ENCODE data around the gene LMBR1.

Gene LMBR1

GRCh38 chr7:156759143-156759542 is 133.8 kb downstream of the LMBR1 start:
- Mint-ChIP-seq H3K9me3 (peaks cover 14% of the 10 kb centered on the region), H3K4me3 (no peak overlapping the region), H3K27ac (no peak overlapping the region), H3K36me3 (ENCODE audit: low read depth) (peaks cover 27% of the 10 kb centered on the region), H3K4me1 (ENCODE audit: low read depth) (no peaks in the 10 kb centered on the region), H3K27me3 (ENCODE audit: low read depth) (no peaks in the 10 kb centered on the region)

GRCh38 chr7:156754201-156754600 is 138.8 kb downstream of the LMBR1 start:
- Mint-ChIP-seq H3K4me1 (ENCODE audit: low read depth) (no peaks in the 10 kb centered on the region), H3K36me3 (ENCODE audit: low read depth) (peaks cover 16% of the 10 kb centered on the region), H3K9me3 (peaks cover 4% of the 10 kb centered on the region), H3K4me3 (no peak overlapping the region), H3K27me3 (ENCODE audit: low read depth) (no peaks in the 10 kb centered on the region), H3K27ac (peak overlapping the region; percentile 57)

- Mint-ChIP-seq H3K36me3 (ENCODE audit: low read depth) (peaks cover 13% of the 10 kb centered on the region), H3K27ac (no peak overlapping the region), H3K27me3 (ENCODE audit: low read depth) (no peaks in the 10 kb centered on the region), H3K4me3 (no peak overlapping the region), H3K4me1 (ENCODE audit: low read depth) (no peaks in the 10 kb centered on the region), H3K9me3 (no peaks in the 10 kb centered on the region)
Measured at GRCh38 chr7:156753630-156754029, 139.4 kb downstream of the LMBR1 start.

GRCh38 chr7:156753229-156753560 is 139.8 kb downstream of the LMBR1 start:
- Mint-ChIP-seq H3K4me1 (ENCODE audit: low read depth) (no peaks in the 10 kb centered on the region), H3K27me3 (ENCODE audit: low read depth) (no peaks in the 10 kb centered on the region), H3K9me3 (no peaks in the 10 kb centered on the region), H3K4me3 (no peak overlapping the region), H3K27ac (no peak overlapping the region), H3K36me3 (ENCODE audit: low read depth) (peaks cover 12% of the 10 kb centered on the region)

GRCh38 chr7:156752367-156753228 is 140.4 kb downstream of the LMBR1 start:
- H3K4me3 Mint-ChIP-seq = no peak overlapping the region
- H3K27ac Mint-ChIP-seq = no peak overlapping the region
- H3K4me1 Mint-ChIP-seq (ENCODE audit: low read depth) = no peaks in the 10 kb centered on the region
- H3K36me3 Mint-ChIP-seq (ENCODE audit: low read depth) = peaks cover 12% of the 10 kb centered on the region
- H3K9me3 Mint-ChIP-seq = no peaks in the 10 kb centered on the region
- H3K27me3 Mint-ChIP-seq (ENCODE audit: low read depth) = no peaks in the 10 kb centered on the region

- H3K4me1 Mint-ChIP-seq (ENCODE audit: low read depth) = no peaks in the 10 kb centered on the region
- peaks cover 12% of the 10 kb centered on the region for H3K36me3 Mint-ChIP-seq (ENCODE audit: low read depth)
- peak overlapping the region; percentile 16 for H3K4me3 Mint-ChIP-seq
- peak overlapping the region; percentile 58 for H3K27ac Mint-ChIP-seq
- H3K27me3 Mint-ChIP-seq (ENCODE audit: low read depth) = no peaks in the 10 kb centered on the region
- H3K9me3 Mint-ChIP-seq = no peaks in the 10 kb centered on the region
Measured at GRCh38 chr7:156751319-156751718, 141.7 kb downstream of the LMBR1 start.

GRCh38 chr7:156747718-156748117 is 145.3 kb downstream of the LMBR1 start:
- H3K4me1 Mint-ChIP-seq (ENCODE audit: low read depth) = no peaks in the 10 kb centered on the region
- no peaks in the 10 kb centered on the region for H3K27me3 Mint-ChIP-seq (ENCODE audit: low read depth)
- peaks cover 7% of the 10 kb centered on the region for H3K36me3 Mint-ChIP-seq (ENCODE audit: low read depth)
- H3K27ac Mint-ChIP-seq = no peak overlapping the region
- no peaks in the 10 kb centered on the region for H3K9me3 Mint-ChIP-seq
- H3K4me3 Mint-ChIP-seq = no peak overlapping the region

GRCh38 chr7:156746891-156747290 is 146.1 kb downstream of the LMBR1 start:
- Mint-ChIP-seq H3K9me3 (peaks cover 2% of the 10 kb centered on the region), H3K36me3 (ENCODE audit: low read depth) (peaks cover 11% of the 10 kb centered on the region), H3K4me1 (ENCODE audit: low read depth) (no peaks in the 10 kb centered on the region), H3K27me3 (ENCODE audit: low read depth) (no peaks in the 10 kb centered on the region), H3K27ac (no peak overlapping the region), H3K4me3 (no peak overlapping the region)

- H3K27me3 Mint-ChIP-seq (ENCODE audit: low read depth) = no peaks in the 10 kb centered on the region
- H3K9me3 Mint-ChIP-seq = peaks cover 21% of the 10 kb centered on the region
- no peak overlapping the region for H3K4me3 Mint-ChIP-seq
- peaks cover 25% of the 10 kb centered on the region for H3K36me3 Mint-ChIP-seq (ENCODE audit: low read depth)
- no peak overlapping the region for H3K27ac Mint-ChIP-seq
- no peaks in the 10 kb centered on the region for H3K4me1 Mint-ChIP-seq (ENCODE audit: low read depth)
Measured at GRCh38 chr7:156739596-156739995, 153.4 kb downstream of the LMBR1 start.

- no peaks in the 10 kb centered on the region for H3K27me3 Mint-ChIP-seq (ENCODE audit: low read depth)
- no peak overlapping the region for H3K27ac Mint-ChIP-seq
- H3K36me3 Mint-ChIP-seq (ENCODE audit: low read depth) = peaks cover 43% of the 10 kb centered on the region
- no peak overlapping the region for H3K4me3 Mint-ChIP-seq
- H3K4me1 Mint-ChIP-seq (ENCODE audit: low read depth) = no peaks in the 10 kb centered on the region
- peaks cover 28% of the 10 kb centered on the region for H3K9me3 Mint-ChIP-seq
Measured at GRCh38 chr7:156735851-156736250, 157.1 kb downstream of the LMBR1 start.

GRCh38 chr7:156733638-156734037 is 159.3 kb downstream of the LMBR1 start:
- no peak overlapping the region for H3K4me3 Mint-ChIP-seq
- H3K36me3 Mint-ChIP-seq (ENCODE audit: low read depth) = peaks cover 43% of the 10 kb centered on the region
- H3K4me1 Mint-ChIP-seq (ENCODE audit: low read depth) = no peaks in the 10 kb centered on the region
- H3K27ac Mint-ChIP-seq = no peak overlapping the region
- peaks cover 26% of the 10 kb centered on the region for H3K9me3 Mint-ChIP-seq
- H3K27me3 Mint-ChIP-seq (ENCODE audit: low read depth) = no peaks in the 10 kb centered on the region

- Mint-ChIP-seq H3K9me3 (peaks cover 26% of the 10 kb centered on the region), H3K4me1 (ENCODE audit: low read depth) (peaks cover 2% of the 10 kb centered on the region), H3K27ac (no peak overlapping the region), H3K27me3 (ENCODE audit: low read depth) (no peaks in the 10 kb centered on the region), H3K36me3 (ENCODE audit: low read depth) (peaks cover 46% of the 10 kb centered on the region), H3K4me3 (no peak overlapping the region)
Measured at GRCh38 chr7:156732091-156732625, 160.8 kb downstream of the LMBR1 start.

- no peak overlapping the region for H3K27ac Mint-ChIP-seq
- no peaks in the 10 kb centered on the region for H3K27me3 Mint-ChIP-seq (ENCODE audit: low read depth)
- H3K4me3 Mint-ChIP-seq = no peak overlapping the region
- H3K9me3 Mint-ChIP-seq = peaks cover 26% of the 10 kb centered on the region
- H3K4me1 Mint-ChIP-seq (ENCODE audit: low read depth) = peaks cover 2% of the 10 kb centered on the region
- H3K36me3 Mint-ChIP-seq (ENCODE audit: low read depth) = peaks cover 43% of the 10 kb centered on the region
Measured at GRCh38 chr7:156731651-156732050, 161.3 kb downstream of the LMBR1 start.

- H3K9me3 Mint-ChIP-seq = no peaks in the 10 kb centered on the region
- H3K27ac Mint-ChIP-seq = no peak overlapping the region
- H3K4me3 Mint-ChIP-seq = no peak overlapping the region
- H3K27me3 Mint-ChIP-seq (ENCODE audit: low read depth) = no peaks in the 10 kb centered on the region
- H3K36me3 Mint-ChIP-seq (ENCODE audit: low read depth) = peaks cover 4% of the 10 kb centered on the region
- H3K4me1 Mint-ChIP-seq (ENCODE audit: low read depth) = peaks cover 2% of the 10 kb centered on the region
Measured at GRCh38 chr7:156725936-156726335, 167.0 kb downstream of the LMBR1 start.

GRCh38 chr7:156725073-156725472 is 167.9 kb downstream of the LMBR1 start:
- Mint-ChIP-seq H3K9me3 (no peaks in the 10 kb centered on the region), H3K36me3 (ENCODE audit: low read depth) (peaks cover 6% of the 10 kb centered on the region), H3K27ac (no peak overlapping the region), H3K27me3 (ENCODE audit: low read depth) (no peaks in the 10 kb centered on the region), H3K4me3 (no peak overlapping the region), H3K4me1 (ENCODE audit: low read depth) (peaks cover 2% of the 10 kb centered on the region)
